Left cardiac atrium (tissue), 4 donors: ENCODE data around the gene MKLN1. TPM values are rescaled to one million over a fixed set of nuclear protein-coding genes. Genes with fewer than 3 reads are reported as not detected.
"Not testable (repeated sequence)": the region's sequence is repeated elsewhere in the genome, so short reads cannot be mapped to it uniquely, and the experiment has no call there.

Source experiments
- ATAC-seq, 2 donors: fragments of 200-7000 bp; cut with Tn5 transposase; one replicate each; pipeline ENCODE4 v1.9.1; 2020; ENCODE audit warnings: mild to moderate bottlenecking in 2 of 2, moderate library complexity in 2 of 2
- DNase-seq: peaks from one replicate; pipeline ENCODE4 v3.0.0-alpha.2; 2020
- intact Hi-C, 2 donors: fragments of 100-400 bp; cut with DNase I; formaldehyde crosslinking; loops; one replicate each; pipeline versions ENCODE4 v1.14.1 to v1.15.1; 2022 to 2023
- total RNA-seq, 2 donors: library from RNA; stranded (reverse); fragmentation: NEBNext Ultra II Directional; extraction: Animal tissue kit (Norgen Biotek cat#: 25700); gene quantifications; one replicate each; pipeline ENCODE4 v1.2.1, GENCODE V29; 2021
- donor health status: DM: no; HTN: yes; CAD: no.
- donor health status: DM: no; HTN: yes; CAD: no; lungs with severe emphysema.
- donor health status: DM: yes; HTN: yes; CAD: no.
- donor health status: Dilated cardiomyopathy.

MKLN1 gene
- total RNA-seq, 2 donors from 2014 or later, result 39.7 to 48.3 TPM

DNA sequence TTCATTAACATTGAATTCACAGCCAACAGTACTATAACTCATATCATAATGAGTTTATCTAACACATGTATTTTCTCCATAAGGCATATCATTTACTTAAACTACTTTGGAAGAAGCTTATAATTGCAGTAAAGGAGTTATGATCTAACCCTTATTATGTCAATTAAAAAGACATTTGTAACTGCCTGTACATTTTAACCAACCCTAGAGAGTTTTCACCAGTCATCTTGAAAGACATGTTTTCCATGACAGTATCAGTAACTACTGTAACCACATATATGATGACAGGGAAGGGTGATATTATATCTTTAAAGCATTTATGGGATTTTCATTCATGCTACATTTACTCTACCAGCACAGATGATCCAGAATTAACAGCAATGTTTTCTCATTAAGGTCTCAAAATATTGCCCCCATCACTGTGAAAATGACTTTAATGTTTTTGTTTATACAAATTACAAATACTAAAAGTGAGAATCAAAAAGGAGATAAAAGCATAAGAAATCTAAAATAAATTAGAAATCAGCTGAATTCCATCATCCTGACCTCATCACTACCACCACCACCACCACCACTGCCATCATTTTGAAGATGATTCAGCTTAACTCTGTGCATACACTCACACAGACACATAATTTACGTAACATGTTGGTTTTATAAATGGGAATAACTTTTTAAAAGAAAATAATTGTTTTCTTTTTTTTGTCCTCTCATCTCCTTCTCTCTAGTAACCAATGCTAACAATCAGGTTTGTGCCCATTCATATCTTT, 53.6 kb downstream of the MKLN1 start:
- no peak for ATAC-seq
- intact Hi-C loops, result no loop called here
- no peak for DNase-seq

DNA sequence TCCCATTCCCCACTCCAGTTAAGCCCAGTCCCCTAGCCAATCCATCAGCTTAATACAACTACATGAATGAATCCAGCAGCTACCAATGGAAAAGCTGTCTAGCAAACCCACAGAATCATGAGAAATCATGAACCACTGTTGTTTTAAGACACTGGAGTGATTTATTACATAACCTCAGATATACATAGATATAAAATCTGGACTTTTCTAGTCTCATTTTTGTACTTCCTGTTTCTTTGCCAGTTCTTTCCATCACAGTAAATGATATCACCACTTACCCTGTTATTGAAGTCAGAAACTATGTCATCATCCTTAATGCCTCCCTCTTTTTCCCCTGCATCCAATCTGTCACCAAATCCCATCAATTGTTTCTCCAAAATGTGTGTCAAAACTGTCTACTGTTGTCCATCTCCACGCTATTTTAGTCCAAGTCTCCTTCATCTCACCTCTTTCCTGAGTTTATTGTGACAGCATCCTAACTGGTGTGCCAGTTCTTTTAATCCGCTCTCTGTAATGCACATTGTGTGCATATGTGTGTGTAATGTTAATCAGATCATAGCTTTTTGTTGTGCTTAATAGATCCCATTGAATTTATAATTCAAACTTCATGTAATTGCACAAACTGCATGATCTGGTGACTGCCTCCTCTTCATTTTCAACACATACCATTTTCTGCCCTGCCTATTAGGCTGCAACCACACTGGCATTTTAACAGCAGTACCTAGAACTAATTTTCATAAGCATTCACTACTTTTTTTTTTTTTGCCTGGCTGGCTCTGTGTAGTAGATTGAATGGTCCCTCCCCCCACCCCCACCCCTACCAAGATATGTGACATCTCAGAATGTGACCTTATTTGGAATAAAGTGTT, 56.0 kb downstream of the MKLN1 start:
- intact Hi-C loops, result no loop called here
- DNase-seq (no peak), ATAC-seq (no peak)

DNA sequence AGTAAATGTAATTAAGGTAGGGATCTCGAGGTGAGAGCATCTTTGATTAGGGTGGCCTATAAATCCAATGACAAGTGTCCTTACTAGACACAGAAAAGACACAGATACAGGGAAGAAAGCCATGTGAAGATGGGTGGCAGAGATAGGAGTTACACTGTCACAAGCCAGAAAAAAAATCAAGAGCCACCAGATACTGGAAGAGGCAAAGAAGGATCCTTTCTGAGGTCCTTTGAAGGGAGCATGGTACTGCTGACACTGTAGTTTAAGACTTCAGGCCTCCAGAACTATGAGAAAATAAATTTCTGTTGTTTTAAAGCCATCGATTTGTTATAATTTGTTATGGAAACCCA, 56.6 kb downstream of the MKLN1 start:
- DNase-seq (no peak), ATAC-seq (no peak)
- intact Hi-C loops, result no loop called here

DNA sequence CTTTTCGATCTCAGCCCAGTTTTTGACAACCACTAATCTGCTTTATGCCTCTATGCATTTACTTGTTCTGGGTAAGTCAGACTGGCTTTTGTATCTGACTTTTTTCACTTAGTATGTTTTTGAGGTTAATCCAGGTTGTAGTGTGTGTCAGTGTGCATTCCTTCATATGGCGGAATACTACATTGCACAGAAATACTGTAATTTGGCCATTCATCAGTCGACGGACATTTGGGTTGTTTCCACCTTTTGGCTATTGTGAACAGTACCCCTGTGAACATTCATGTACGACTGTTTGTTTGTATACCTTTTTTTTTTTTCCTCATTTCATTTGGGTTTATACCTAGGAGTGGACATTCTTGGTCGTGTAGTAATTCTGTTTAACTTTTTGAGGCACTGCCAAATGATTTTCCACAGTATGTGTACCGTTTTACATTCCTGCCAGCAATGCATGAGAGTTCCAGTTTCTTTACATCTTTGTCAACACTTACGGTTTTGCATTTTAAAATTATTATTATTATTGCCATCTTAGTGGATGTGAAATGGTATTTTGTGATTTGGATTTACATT, 57.4 kb downstream of the MKLN1 start:
- intact Hi-C loops, result no loop called here
- DNase-seq (no peak), ATAC-seq (no peak)

DNA sequence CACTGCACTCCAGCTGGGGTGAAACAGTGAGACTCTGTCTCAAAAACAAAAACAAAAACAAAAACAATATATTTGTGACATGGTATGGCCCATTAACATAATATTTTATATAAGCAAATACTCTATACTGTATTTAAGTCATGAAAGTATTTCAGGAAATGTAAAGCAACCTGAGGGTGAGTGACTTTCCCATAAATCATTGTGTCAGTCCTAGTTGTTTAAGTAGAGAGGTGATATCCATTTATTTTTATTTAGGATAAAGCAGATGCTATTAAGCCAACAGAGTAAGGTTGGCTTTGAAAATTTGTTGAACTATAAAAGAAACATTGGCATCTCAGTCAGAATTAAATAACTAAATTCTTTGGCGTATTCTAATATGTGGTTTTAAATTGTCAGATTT, 60.5 kb downstream of the MKLN1 start:
- intact Hi-C loops, result no loop called here
- ATAC-seq (no peak), DNase-seq (no peak)

DNA sequence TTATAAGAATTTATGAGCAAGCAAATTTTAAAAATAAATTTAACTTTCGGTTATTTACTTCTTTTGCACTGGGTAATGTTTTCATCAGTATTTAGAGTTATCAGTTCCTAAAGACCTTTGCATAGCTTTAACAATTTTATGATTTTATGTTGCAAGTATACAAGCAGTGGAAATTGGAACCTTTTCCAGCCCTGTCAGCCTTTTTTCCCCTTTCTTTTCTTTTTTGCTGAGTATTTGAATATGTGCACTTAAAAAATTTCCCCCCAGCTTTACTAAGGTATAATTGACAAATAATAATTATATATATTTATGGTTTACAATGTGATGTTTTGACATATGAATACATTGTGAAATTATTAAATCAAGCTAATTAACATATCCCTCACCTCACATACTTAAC, 62.6 kb downstream of the MKLN1 start:
- no peak for DNase-seq
- ATAC-seq, result no peak
- intact Hi-C loops, result no loop called here

DNA sequence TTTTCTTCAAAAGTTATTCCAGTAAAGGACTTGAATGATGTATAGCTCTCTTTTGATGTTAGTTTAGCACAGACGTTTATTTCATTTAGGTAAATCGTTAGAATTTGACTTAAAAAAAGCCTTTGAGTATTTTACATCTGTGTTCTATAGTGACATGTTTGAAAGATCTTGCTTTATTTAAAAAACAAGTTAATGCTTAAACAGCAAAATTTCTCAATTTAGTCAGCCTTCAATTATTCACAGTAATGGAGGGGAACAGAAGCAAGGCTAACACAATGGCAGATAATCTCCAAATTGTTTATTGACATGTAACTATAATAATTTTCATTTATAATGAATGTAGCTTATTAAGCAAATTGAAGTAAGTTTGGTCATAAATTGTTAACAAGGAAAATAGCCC, 63.5 kb downstream of the MKLN1 start:
- ATAC-seq (no peak), DNase-seq (no peak)
- intact Hi-C loops, result no loop called here

DNA sequence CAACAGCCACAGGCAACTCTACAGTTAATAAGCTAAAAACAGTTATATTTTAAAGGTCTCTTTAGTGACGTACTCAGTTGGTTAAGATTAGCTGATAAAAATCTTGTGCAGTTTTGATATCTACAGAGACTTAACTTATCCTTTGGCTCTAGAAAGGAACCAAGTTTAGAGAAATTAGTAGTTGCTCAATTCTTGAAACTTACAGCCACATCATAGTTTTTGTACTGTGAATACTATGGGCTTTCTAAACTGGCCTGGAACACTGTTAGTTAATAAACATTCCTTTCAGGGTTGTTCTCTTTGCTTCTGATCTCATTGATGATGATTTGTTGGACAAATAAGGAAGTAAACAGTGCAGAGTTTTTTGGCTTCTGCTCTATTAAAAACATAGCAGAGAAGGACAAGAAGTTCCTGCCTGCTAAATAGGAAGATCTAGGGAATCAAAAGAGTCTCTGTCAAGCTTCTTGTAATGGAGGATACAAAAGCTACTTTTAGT, 73.1 kb downstream of the MKLN1 start:
- DNase-seq (no peak), ATAC-seq (peak; percentile 48 to 53)
- intact Hi-C loops, result loop anchor here in 1 of 2 donors (10.0 kb wide), 1 partner anchor 76 kb away; the partner anchor contains the start of gene MKLN1

DNA sequence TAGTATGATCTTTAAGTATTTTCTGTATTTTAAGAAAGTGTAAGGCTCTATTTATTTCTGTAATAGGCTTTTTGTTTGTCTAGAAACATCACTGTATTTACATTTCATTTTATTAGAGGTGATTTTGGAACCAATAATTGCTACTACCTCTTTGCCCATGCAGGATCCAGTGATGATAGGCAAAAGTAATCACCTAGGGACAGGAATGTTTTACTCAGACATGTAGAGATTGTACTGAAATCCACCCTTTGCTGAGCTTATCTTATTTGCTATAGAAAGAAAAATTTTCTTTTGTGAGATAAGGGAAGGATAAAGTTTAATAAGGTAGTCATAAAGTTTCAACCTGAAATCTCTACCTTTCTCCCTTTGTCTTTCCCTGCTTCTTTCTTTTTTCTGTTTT, 73.5 kb downstream of the MKLN1 start:
- DNase-seq, result no peak
- intact Hi-C loops, result loop anchor here in 1 of 2 donors (10.0 kb wide), 1 partner anchor 76 kb away; the partner anchor contains the start of gene MKLN1
- no peak for ATAC-seq

DNA sequence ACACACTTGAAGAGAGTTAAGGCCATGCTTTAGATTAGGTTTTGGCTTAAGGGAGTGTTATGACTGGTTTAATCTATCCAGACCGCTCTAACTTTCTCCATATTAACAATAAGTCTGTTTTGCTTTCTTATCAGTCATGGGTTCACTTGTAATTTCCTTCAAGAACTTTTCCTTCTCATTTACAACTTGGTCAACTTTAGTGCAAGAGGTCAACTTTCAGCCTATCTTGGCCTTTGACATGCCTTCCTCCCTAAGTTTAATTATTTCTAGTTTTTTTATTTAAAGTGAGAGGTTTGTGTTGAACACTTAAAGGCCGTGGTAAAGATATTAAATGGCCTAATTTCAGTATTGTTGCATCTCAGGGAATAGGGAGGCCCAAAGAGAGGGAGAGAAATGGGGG, 75.6 kb downstream of the MKLN1 start:
- ATAC-seq (no peak), DNase-seq (no peak)
- intact Hi-C loops, result loop anchor here in 1 of 2 donors (10.0 kb wide), 1 partner anchor 79 kb away; the partner anchor contains the start of gene MKLN1

DNA sequence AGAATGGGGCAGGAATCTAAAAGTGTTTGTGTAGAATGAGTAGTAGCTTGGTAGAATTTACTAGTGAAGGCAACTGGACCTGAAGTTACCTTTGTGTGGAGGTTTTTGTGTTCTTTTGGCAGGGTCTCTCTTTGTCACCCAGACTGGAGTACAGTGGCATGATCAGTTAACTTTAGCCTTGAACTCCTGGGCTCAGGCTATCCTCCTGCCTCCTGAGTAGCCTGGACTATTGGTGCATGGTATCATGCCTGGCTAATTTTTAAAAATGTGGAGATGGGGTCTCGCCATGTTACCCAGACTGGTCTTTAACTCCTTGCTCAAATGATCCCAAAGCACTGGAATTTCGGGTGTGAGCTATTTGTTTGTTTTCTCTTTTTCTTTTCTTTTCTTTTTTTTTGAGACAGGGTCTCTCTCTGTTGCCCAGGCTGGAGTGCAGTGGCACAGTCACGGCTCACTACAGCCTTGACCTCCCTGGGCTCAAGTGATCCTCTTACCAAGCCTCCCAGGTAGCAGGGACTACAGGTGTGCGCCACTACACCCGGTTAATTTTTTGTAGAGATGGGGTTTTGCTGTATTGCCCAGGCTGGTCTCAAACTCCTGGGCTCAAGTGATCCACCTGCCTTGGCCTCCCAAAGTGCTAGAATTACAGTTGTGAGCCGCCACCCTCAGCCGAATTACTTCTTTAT, 76.7 kb downstream of the MKLN1 start:
- intact Hi-C loops, result loop anchor here in 1 of 2 donors (10.0 kb wide), 1 partner anchor 80 kb away; the partner anchor contains the start of gene MKLN1

DNA sequence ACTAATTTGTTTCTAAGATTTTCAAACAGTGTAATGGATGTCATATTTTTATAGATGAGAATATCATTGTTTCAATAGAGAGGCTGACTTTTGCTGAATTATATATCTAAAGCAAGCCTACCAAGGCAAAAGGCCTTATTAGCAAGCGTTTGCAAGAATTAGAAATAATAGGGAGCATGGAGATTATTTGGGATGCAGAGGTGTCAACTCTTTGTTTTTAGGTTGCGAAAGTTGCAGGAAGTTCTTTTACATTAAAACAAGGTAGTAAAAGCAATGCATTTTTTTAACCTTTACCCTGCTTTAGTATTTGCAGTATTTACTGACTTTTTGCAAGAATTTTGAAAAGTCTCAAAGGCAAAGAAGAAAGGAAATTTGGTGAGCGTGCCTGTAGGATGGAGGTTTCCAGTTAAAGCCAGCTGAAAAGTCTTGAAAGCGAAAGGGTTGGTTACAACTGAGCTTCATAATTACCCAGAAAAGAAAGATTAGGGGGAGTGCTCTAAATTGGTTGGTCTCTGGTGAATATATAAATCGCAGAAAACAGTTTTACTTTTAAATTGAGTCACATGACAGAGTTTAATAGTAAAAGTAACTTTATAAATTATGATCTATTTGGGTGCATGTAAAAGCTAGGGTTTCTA, 81.6 kb downstream of the MKLN1 start:
- intact Hi-C loops, result loop anchor here in 1 of 2 donors (10.0 kb wide), 1 partner anchor 84 kb away; the partner anchor contains the start of gene MKLN1
- ATAC-seq (no peak), DNase-seq (no peak)

More for the DNA sequence above, 76.7 kb downstream of the MKLN1 start:
- no peak for DNase-seq
- ATAC-seq, result no peak

DNA sequence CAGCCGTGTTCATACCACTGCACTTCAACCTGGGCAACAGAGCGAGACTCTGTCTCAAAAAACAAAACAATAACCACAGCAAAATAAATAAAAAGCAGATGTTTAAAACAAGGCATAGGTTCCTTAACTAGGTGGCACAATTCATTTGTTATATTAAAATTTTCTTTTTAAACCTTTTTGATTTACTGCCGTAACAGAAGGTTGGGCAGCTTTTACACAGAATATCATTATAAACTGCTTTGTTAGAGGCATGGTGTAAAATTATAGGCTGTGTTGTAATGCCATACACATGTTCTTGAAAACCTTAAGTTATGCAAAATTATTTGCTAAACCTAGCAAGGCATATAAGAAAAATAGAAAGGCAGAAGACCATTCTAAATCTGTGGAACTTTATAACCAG, 84.4 kb downstream of the MKLN1 start:
- no peak for ATAC-seq
- intact Hi-C loops, result no loop called here

DNA sequence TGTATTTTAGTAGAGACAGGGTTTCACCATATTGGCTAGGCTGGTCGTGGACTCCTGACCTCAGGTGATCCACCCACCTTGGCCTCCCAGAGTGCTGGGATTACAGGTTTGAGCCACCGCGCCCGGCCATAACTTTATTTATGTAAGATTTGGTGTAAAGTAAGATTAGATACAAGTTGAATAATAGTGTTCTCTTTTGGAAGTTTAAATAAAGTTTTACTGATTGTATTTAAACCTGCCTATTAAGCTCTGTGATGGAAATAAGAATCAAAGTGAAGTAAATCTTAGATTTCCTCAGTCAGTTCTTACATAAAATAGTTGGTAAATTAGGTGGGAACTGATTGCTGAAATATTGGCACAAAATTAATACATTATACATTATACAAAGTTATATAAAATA, 86.0 kb downstream of the MKLN1 start:
- no peak for DNase-seq
- intact Hi-C loops, result no loop called here
- ATAC-seq, result no peak

More for the DNA sequence above, 84.4 kb downstream of the MKLN1 start:
- DNase-seq, result no peak

DNA sequence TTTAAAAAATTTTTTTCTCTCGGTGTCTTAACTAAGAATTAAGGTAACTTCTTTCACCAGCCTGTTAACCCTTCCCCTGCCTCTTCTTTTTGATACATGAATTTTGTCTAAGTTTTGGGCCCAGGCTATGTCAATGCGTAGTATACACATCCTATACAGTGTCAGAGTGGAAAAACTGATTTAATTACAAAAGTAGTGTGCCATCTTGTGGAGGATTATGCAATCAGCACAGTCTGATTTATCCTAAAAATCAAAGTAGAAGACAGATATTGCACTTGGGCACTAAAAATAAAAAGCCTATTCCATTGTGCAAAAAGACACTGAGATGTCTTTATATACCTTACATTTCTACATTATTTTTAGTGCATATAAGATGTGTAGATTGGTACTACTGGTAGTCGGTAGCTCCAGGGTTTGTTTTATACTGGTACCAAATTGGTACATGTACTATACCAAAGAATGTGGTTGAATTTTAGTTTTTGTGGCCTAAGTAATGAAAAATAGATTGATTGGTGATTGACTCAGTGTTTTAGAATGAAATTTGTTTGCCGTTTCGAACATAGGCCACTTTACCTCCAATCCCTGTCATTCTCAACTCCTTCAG, 96.6 kb downstream of the MKLN1 start:
- DNase-seq (no peak), ATAC-seq (peak; percentile 68 to 79)
- intact Hi-C loops, result loop anchor here (5.0 to 10.0 kb wide), 2 partner anchors 357 to 360 kb away; no protein-coding TSS in a partner anchor

DNA sequence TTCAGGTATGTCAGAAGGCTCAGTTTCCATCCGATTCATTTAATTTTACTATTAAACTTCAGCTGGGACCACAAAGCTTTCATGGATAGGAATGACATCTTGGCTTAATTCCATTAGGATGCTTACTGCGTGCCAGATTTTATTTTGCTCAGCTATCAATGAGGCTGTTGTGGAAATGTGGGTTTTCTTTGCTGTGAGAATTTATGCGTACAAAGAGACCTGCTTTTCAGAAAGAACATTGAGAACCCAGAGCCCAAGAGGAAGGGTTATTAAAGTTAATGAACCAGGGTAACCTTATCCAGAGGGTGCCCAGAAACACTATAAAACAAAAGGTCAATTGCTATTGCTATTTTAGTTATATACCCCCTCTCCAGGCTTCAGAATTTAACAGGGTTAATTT, 98.3 kb downstream of the MKLN1 start:
- peak; percentile 14 to 41 for ATAC-seq
- DNase-seq, result no peak
- intact Hi-C loops, result loop anchor here in 1 of 2 donors (10.0 kb wide), 1 partner anchor 361 kb away; no protein-coding TSS in a partner anchor

DNA sequence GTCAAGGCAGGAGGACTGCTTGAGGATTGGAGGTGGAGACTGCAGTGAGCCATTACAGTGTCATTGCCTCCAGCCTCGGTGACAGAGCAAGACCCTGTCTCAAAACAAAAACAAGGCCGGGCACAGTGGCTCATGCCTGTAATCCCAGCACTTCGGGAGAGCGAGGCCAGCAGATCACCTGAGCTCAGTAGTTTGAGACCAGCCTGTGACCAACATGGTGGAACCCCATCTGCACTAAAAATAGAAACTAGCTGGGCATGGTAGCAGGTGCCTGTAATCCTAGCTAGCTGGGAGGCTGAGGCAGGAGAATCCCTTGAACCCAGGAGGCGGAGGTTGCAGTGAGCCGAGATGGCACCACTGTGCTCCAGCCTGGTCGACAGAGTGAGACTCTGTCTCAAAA, 103.2 kb downstream of the MKLN1 start:
- DNase-seq, ATAC-seq, intact Hi-C loops: not testable (repeated sequence)

DNA sequence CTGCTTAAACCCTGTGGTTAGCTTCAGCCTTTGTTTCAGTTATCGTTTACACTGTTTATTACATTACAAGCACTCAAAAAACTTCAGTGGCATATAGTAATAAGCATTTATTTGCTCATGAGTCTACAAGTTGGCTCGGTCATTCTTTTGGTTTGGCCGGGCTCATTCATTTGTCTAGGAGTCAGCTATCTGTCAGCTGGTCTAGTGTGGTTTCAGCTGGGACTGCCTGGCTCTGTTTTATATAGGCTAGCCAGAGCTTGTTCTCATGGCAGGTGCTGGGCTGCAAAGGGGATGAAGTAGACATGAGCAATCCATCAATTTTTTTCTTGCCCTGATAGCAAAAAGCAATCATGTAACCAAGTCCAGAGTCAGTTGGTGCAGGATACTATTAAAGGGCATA, 103.6 kb downstream of the MKLN1 start:
- intact Hi-C loops, result no loop called here
- DNase-seq (peak; percentile 28), ATAC-seq (peak; percentile 47 to 93)
